ENCODE data around the gene MERTK. TPM values are rescaled to one million over a fixed set of nuclear protein-coding genes. Genes with fewer than 3 reads are reported as not detected.

Gene MERTK
- total and polyA plus RNA-seq, 2 donors (not counting 1 experiment from before 2014, with no cell fraction given), result 0.34 to 6.6 TPM

DNA sequence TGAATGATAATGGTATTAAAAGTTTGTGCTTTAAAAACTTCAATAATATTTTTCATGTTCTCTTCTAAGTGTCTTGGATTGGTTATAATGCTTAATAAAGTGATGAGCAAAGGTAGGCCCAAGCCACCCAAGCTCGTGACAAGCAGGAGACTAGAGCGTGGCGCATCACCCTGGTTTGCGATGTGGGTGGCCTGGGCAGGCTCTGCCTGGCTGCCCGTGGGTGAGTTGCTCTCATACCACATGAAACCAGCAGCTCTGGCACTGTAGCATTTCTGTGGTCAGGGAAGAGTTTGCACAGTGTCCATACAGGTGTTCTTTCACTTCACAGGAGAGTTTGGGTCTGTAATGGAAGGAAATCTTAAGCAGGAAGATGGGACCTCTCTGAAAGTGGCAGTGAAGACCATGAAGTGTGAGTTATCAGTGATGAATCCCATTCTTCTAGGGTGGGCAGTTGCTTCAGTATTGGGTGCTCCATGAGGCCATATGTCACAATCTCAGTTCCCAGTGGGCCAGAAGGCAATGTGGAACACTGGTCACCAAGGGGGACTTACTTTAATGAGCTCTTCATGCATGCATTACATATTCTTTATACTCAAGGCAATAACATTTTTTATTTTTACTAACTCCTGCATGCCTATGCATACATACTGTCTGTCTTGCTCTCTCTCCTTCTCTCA is 105.3 kb downstream of the MERTK start:
- no peaks in the 10 kb centered on the region for H3K79me2 ChIP-seq (ENCODE audit: control insufficient read depth, insufficient read depth, low read length)
- no peak overlapping the region for H2AFZ ChIP-seq (ENCODE audit: low read length)
- no peak overlapping the region for H3K9ac ChIP-seq (ENCODE audit: insufficient read depth, low read length)
- H3K27ac ChIP-seq (ENCODE audit: insufficient read depth, low read length), result no peak overlapping the region
- DNase-seq (ENCODE audit: low read depth in 2 of 2), result no peak
- no peak overlapping the region for H3K4me3 ChIP-seq (replicated peaks in 1 of 4; ENCODE audit: control extremely low read depth in 1 of 4, insufficient read depth in 1 of 4, low read depth in 3 of 4, low read length in 4 of 4)
- H4K20me1 ChIP-seq (ENCODE audit: control insufficient read depth, extremely low read depth, insufficient read depth, low read length), result no peaks in the 10 kb centered on the region
- no peak overlapping the region for H3K4me2 ChIP-seq (ENCODE audit: extremely low read depth, insufficient read depth, low read length)
- H3K4me1 ChIP-seq (ENCODE audit: control insufficient read depth, extremely low read depth, insufficient read depth, low read length), result no peaks in the 10 kb centered on the region
- no peaks in the 10 kb centered on the region for H3K36me3 ChIP-seq (ENCODE audit: control insufficient read depth, insufficient read depth, low read length)
- no peaks in the 10 kb centered on the region for H3K9me3 ChIP-seq (ENCODE audit: control insufficient read depth, insufficient read depth, low read depth, low read length)
- H3K27me3 ChIP-seq (ENCODE audit: control insufficient read depth, insufficient read depth, low read length), result no peaks in the 10 kb centered on the region
- TF ChIP-seq EZH2 (IDR thresholded peaks at IDR 0.05; ENCODE audit: low read length, missing control alignments), result no peak
- TF ChIP-seq, protein P1, sequence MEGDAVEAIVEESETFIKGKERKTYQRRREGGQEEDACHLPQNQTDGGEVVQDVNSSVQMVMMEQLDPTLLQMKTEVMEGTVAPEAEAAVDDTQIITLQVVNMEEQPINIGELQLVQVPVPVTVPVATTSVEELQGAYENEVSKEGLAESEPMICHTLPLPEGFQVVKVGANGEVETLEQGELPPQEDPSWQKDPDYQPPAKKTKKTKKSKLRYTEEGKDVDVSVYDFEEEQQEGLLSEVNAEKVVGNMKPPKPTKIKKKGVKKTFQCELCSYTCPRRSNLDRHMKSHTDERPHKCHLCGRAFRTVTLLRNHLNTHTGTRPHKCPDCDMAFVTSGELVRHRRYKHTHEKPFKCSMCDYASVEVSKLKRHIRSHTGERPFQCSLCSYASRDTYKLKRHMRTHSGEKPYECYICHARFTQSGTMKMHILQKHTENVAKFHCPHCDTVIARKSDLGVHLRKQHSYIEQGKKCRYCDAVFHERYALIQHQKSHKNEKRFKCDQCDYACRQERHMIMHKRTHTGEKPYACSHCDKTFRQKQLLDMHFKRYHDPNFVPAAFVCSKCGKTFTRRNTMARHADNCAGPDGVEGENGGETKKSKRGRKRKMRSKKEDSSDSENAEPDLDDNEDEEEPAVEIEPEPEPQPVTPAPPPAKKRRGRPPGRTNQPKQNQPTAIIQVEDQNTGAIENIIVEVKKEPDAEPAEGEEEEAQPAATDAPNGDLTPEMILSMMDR (conservative IDR thresholded peaks at IDR 0.05 in 1 of 2, IDR thresholded peaks at IDR 0.05 in 1 of 2; ENCODE audit: low read depth in 1 of 2, low read length in 2 of 2), result no peak

DNA sequence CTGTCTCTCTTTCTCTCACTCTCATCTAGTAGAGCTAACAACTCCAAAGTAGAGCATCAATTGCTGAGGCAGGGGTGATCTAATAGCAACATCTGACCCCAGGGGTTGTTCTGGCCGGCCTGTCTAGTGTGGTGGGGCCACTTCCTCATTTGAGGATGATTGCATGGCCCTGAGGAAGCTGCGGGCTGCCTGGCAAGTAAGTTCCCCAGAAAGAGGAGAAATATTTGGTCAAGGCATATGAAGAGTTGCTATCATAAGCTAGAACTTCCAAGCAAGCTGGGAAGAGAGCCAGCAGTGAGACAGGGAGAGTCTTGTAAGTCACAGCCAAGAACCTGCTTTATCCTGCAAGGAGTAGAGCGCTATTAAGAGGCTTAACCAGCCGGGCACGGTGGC is 105.8 kb downstream of the MERTK start:
- Histone ChIP-seq H3K27ac (ENCODE audit: insufficient read depth, low read length) (no peak overlapping the region), H3K4me1 (ENCODE audit: control insufficient read depth, extremely low read depth, insufficient read depth, low read length) (no peaks in the 10 kb centered on the region), H3K4me3 (replicated peaks in 1 of 4; ENCODE audit: control extremely low read depth in 1 of 4, insufficient read depth in 1 of 4, low read depth in 3 of 4, low read length in 4 of 4) (no peak overlapping the region), H2AFZ (ENCODE audit: low read length) (no peak overlapping the region), H4K20me1 (ENCODE audit: control insufficient read depth, extremely low read depth, insufficient read depth, low read length) (no peaks in the 10 kb centered on the region), H3K79me2 (ENCODE audit: control insufficient read depth, insufficient read depth, low read length) (no peaks in the 10 kb centered on the region), H3K4me2 (ENCODE audit: extremely low read depth, insufficient read depth, low read length) (no peak overlapping the region), H3K9ac (ENCODE audit: insufficient read depth, low read length) (no peak overlapping the region), H3K27me3 (ENCODE audit: control insufficient read depth, insufficient read depth, low read length) (no peaks in the 10 kb centered on the region), H3K9me3 (ENCODE audit: control insufficient read depth, insufficient read depth, low read depth, low read length) (no peaks in the 10 kb centered on the region), H3K36me3 (ENCODE audit: control insufficient read depth, insufficient read depth, low read length) (no peaks in the 10 kb centered on the region)
- TF ChIP-seq, protein P1 (conservative IDR thresholded peaks at IDR 0.05 in 1 of 2, IDR thresholded peaks at IDR 0.05 in 1 of 2; ENCODE audit: low read depth in 1 of 2, low read length in 2 of 2), result no peak
- no peak for TF ChIP-seq EZH2 (IDR thresholded peaks at IDR 0.05; ENCODE audit: low read length, missing control alignments)
- peak in 1 of 2 donors; percentile 16 for DNase-seq (ENCODE audit: low read depth in 2 of 2)

DNA sequence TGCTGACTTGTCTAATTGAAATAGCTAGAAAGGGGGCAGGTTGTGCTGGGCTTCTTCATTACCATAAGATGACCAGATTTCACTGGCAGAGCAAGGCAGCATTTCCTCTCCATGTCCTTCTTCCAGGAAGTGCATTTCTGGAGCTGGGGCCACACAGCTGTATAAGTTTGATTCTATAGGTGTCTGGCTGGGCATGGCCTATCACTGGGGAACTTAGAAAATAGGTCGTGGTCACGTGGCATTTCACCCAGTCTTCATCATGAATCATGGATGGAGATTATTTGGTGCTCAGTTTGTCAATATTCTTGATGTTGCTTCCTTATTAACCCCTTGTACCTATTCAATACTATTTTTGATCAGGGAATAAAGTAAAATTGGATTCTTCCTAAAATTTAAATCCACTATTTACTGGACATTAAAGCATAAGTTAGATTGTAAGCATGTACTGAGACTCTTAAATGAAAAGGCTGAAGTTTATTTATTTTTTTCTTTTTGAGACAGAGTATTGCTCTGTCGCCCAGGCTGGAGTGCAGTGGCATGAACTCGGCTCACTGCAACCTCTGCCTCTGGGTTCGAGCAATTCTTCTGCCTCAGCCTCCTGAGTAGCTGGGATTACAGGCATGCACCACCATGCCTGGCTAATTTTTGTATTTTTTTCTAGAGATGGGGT is 107.1 kb downstream of the MERTK start:
- Histone ChIP-seq H3K4me1 (ENCODE audit: control insufficient read depth, extremely low read depth, insufficient read depth, low read length) (no peaks in the 10 kb centered on the region), H3K79me2 (ENCODE audit: control insufficient read depth, insufficient read depth, low read length) (no peaks in the 10 kb centered on the region), H3K9ac (ENCODE audit: insufficient read depth, low read length) (no peak overlapping the region), H2AFZ (ENCODE audit: low read length) (no peak overlapping the region), H3K27ac (ENCODE audit: insufficient read depth, low read length) (no peak overlapping the region), H3K27me3 (ENCODE audit: control insufficient read depth, insufficient read depth, low read length) (no peaks in the 10 kb centered on the region), H3K4me2 (ENCODE audit: extremely low read depth, insufficient read depth, low read length) (no peak overlapping the region), H3K4me3 (replicated peaks in 1 of 4; ENCODE audit: control extremely low read depth in 1 of 4, insufficient read depth in 1 of 4, low read depth in 3 of 4, low read length in 4 of 4) (no peak overlapping the region), H4K20me1 (ENCODE audit: control insufficient read depth, extremely low read depth, insufficient read depth, low read length) (no peaks in the 10 kb centered on the region), H3K36me3 (ENCODE audit: control insufficient read depth, insufficient read depth, low read length) (no peaks in the 10 kb centered on the region), H3K9me3 (ENCODE audit: control insufficient read depth, insufficient read depth, low read depth, low read length) (no peaks in the 10 kb centered on the region)
- TF ChIP-seq, protein P1 (conservative IDR thresholded peaks at IDR 0.05 in 1 of 2, IDR thresholded peaks at IDR 0.05 in 1 of 2; ENCODE audit: low read depth in 1 of 2, low read length in 2 of 2), result no peak
- no peak for TF ChIP-seq EZH2 (IDR thresholded peaks at IDR 0.05; ENCODE audit: low read length, missing control alignments)
- no peak for DNase-seq (ENCODE audit: low read depth in 2 of 2)
